Measurements from ENCODE around the gene MAD1L1.

The MAD1L1 gene

GRCh38 chr7:1906087-1906830, 326.5 kb downstream of the MAD1L1 start:
- no peak for DNase-seq

GRCh38 chr7:1902231-1902855, 330.4 kb downstream of the MAD1L1 start:
- DNase-seq = no peak

- DNase-seq = no peak
These were observed 331.1 kb downstream of the MAD1L1 start for GRCh38 chr7:1901431-1902210.

GRCh38 chr7:1900847-1901246, 331.9 kb downstream of the MAD1L1 start:
- DNase-seq = no peak

- DNase-seq = no peak
These were observed 332.6 kb downstream of the MAD1L1 start for GRCh38 chr7:1899951-1900762.

- no peak for DNase-seq
These were observed 333.5 kb downstream of the MAD1L1 start for GRCh38 chr7:1899196-1899595.

GRCh38 chr7:1898628-1899185, 334.0 kb downstream of the MAD1L1 start:
- DNase-seq = no peak

- DNase-seq = no peak
These were observed 334.7 kb downstream of the MAD1L1 start for GRCh38 chr7:1897861-1898627.

GRCh38 chr7:1897076-1897860, 335.5 kb downstream of the MAD1L1 start:
- DNase-seq = no peak

- DNase-seq = no peak
These were observed 336.9 kb downstream of the MAD1L1 start for GRCh38 chr7:1895664-1896515.

GRCh38 chr7:1894906-1895663, 337.7 kb downstream of the MAD1L1 start:
- no peak for DNase-seq

- no peak for DNase-seq
These were observed 338.3 kb downstream of the MAD1L1 start for GRCh38 chr7:1894313-1894900.

GRCh38 chr7:1893451-1893850, 339.3 kb downstream of the MAD1L1 start:
- DNase-seq = no peak

- no peak for DNase-seq
These were observed 339.7 kb downstream of the MAD1L1 start for GRCh38 chr7:1893036-1893435.

GRCh38 chr7:1892011-1892965, 340.5 kb downstream of the MAD1L1 start:
- no peak for DNase-seq

GRCh38 chr7:1890289-1891235, 342.2 kb downstream of the MAD1L1 start:
- no peak for DNase-seq

All from kidney glomerular epithelial cell (primary cell).